Measurements from ENCODE around the gene EFL1. TPM values are rescaled to one million over a fixed set of nuclear protein-coding genes. Genes with fewer than 3 reads are reported as not detected.

EFL1 gene
- total and polyA plus RNA-seq, 9 of the 15 experiments (the other 6 are each of a cell fraction or from before 2014, with no cell fraction given), result 4.8 to 32.5 (median 16.9) TPM

DNA sequence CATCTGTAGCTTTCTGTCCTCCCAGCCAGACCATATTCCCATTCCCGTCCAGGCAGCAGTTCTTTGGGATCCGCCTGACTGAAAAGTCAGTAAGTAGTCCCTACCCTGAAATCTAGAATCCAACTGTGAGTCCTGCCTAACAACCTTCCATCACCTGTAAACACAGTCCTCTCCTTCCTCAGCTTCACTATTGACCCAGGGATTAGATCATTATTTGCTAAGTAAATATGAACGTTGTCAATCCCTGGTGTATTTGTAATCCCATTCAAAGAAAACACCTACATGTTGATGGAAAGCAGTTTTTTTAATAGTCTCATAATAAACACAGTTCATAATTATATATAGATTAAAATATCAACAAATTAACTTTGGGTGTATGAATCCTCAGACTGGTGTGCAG is 816 bp upstream of the EFL1 start:
- H2AFZ ChIP-seq (ENCODE audit: low read depth, low read length), result 0 out of 2 replicates have a peak overlapping the region, but pooled peaks have one; percentile 85
- no peak for TF ChIP-seq TRIM28 (IDR thresholded peaks at IDR 0.05)
- TF ChIP-seq, protein P1, sequence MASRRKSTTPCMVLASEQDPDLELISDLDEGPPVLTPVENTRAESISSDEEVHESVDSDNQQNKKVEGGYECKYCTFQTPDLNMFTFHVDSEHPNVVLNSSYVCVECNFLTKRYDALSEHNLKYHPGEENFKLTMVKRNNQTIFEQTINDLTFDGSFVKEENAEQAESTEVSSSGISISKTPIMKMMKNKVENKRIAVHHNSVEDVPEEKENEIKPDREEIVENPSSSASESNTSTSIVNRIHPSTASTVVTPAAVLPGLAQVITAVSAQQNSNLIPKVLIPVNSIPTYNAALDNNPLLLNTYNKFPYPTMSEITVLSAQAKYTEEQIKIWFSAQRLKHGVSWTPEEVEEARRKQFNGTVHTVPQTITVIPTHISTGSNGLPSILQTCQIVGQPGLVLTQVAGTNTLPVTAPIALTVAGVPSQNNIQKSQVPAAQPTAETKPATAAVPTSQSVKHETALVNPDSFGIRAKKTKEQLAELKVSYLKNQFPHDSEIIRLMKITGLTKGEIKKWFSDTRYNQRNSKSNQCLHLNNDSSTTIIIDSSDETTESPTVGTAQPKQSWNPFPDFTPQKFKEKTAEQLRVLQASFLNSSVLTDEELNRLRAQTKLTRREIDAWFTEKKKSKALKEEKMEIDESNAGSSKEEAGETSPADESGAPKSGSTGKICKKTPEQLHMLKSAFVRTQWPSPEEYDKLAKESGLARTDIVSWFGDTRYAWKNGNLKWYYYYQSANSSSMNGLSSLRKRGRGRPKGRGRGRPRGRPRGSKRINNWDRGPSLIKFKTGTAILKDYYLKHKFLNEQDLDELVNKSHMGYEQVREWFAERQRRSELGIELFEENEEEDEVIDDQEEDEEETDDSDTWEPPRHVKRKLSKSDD (conservative IDR thresholded peaks at IDR 0.05; ENCODE audit: low read length), result no peak
- TF ChIP-seq, protein P2, sequence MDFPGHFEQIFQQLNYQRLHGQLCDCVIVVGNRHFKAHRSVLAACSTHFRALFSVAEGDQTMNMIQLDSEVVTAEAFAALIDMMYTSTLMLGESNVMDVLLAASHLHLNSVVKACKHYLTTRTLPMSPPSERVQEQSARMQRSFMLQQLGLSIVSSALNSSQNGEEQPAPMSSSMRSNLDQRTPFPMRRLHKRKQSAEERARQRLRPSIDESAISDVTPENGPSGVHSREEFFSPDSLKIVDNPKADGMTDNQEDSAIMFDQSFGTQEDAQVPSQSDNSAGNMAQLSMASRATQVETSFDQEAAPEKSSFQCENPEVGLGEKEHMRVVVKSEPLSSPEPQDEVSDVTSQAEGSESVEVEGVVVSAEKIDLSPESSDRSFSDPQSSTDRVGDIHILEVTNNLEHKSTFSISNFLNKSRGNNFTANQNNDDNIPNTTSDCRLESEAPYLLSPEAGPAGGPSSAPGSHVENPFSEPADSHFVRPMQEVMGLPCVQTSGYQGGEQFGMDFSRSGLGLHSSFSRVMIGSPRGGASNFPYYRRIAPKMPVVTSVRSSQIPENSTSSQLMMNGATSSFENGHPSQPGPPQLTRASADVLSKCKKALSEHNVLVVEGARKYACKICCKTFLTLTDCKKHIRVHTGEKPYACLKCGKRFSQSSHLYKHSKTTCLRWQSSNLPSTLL (IDR thresholded peaks at IDR 0.05), result no peak
- no peak for TF ChIP-seq PURB (CRISPR knock-in tag; IDR thresholded peaks at IDR 0.05; ENCODE audit: low read depth)
- 0 out of 2 replicates have a peak, but pooled peaks have one; percentile 51 for TF ChIP-seq FOXA1 (IDR thresholded peaks at IDR 0.05; ENCODE audit: borderline replicate concordance)
- TF ChIP-seq FOXA3 (CRISPR knock-in tag; conservative IDR thresholded peaks at IDR 0.05 in 1 of 2, IDR thresholded peaks at IDR 0.05 in 1 of 2), result peak; percentile 65 to 79; a peak in 3 of 4 replicates
- no peak for TF ChIP-seq SMAD1 (IDR thresholded peaks at IDR 0.05; ENCODE audit: low read depth, low read length, partially characterized antibody)
- H3K27me3 ChIP-seq (ENCODE audit: control insufficient read depth in 2 of 2, insufficient read depth in 2 of 2, low read length in 2 of 2), result no peaks in the 10 kb centered on the region
- no peak for FAIRE-seq
- H3K4me1 ChIP-seq (replicated peaks in 1 of 2; ENCODE audit: control insufficient read depth in 2 of 2, insufficient read depth in 2 of 2, low read length in 2 of 2), result peaks cover 15 to 27% of the 10 kb centered on the region in 2 experiments; a peak in 4 of 5 replicates
- 13% methylated on average over 3 of the region's 3 CpGs for WGBS (ENCODE audit: insufficient coverage, low coverage, missing lambda C conversion rate)
- peak overlapping the region; percentile 71 for H3K4me3 ChIP-seq
- BruUV-seq (replicated peaks), result no TSS peak
- in situ Hi-C loops (cut with MboI) (no loop called here), intact Hi-C loops (cut with micrococcal nuclease) (no loop called here)
- H3K9ac ChIP-seq (ENCODE audit: insufficient read depth in 1 of 2, low read depth in 2 of 2, low read length in 2 of 2), result peak overlapping the region; percentile 68 to 91; a peak in 3 of 4 replicates
- no peak overlapping the region for H3K27ac ChIP-seq (ENCODE audit: extremely low read depth, low read depth, low read length)
- no peak for DNase-seq (ENCODE audit: extremely low read depth in 1 of 4, low spot score in 3 of 4)
- H3K9me3 ChIP-seq (replicated peaks; ENCODE audit: control insufficient read depth, insufficient read depth, low read depth, low read length), result no peaks in the 10 kb centered on the region
- peak overlapping the region; percentile 86 for H3K4me2 ChIP-seq (ENCODE audit: insufficient read depth, low read length)
- ChIA-PET POLR2A (no interaction called here), CTCF (ENCODE audit: low intra/inter-chr PET ratio) (interaction anchor here (0.6 kb wide), 1 partner anchor 1839 kb away, joined by 4 read pairs; no protein-coding TSS in a partner anchor)
- no peak for ATAC-seq
- no peaks in the 10 kb centered on the region for H3K9me1 ChIP-seq (ENCODE audit: control insufficient read depth, insufficient read depth, low read length)
- H3K79me2 ChIP-seq (ENCODE audit: control insufficient read depth, insufficient read depth, low read length), result peaks cover 35% of the 10 kb centered on the region
- H4K20me1 ChIP-seq (replicated peaks; ENCODE audit: control insufficient read depth, insufficient read depth, low read length), result no peaks in the 10 kb centered on the region
- H3K36me3 ChIP-seq (ENCODE audit: control insufficient read depth, insufficient read depth, low read length), result peaks cover 21% of the 10 kb centered on the region; the same call in 2 of the 3 replicates

All from K562 (cell line).